Measurements from ENCODE around the gene VAMP7.

Gene VAMP7

DNA sequence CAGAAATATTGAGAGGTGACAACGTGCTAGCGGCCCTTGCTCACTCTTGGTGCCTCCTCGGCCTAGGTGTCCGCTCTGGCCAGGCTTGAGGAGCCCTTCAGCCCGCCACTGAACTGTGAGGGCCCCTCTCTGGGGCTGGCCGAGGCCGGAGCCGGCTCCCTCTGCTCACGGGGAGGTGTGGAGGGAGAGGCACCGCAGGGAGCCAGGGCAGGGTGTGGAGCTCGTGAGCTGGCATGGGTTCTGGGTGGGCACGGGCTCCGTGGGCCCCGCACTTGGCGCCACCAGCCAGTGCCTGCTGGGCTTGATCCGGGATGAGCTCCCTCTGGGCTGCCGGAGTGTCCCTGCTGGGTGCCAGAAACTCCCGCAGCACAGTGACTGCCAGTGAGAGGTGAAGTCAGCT lies 16.0 kb upstream of the VAMP7 start:
- no peak overlapping the region for H3K27ac ChIP-seq
- H2AFZ ChIP-seq (ENCODE audit: low read depth), result no peak overlapping the region
- H3K36me3 ChIP-seq (ENCODE audit: insufficient read depth), result no peaks in the 10 kb centered on the region
- no peak overlapping the region for H3K9ac ChIP-seq
- H3K27me3 ChIP-seq (ENCODE audit: insufficient read depth, low read depth), result no peaks in the 10 kb centered on the region
- H3K4me2 ChIP-seq, result no peak overlapping the region
- no peak overlapping the region for H3K4me3 ChIP-seq (IDR thresholded peaks at IDR 0.05; ENCODE audit: insufficient read depth, low read depth, low read length)
- H4K20me1 ChIP-seq (ENCODE audit: insufficient read depth), result no peaks in the 10 kb centered on the region
- TF ChIP-seq CTCF (conservative IDR thresholded peaks at IDR 0.05; ENCODE audit: low read depth, low read length), result no peak
- H3K79me2 ChIP-seq (ENCODE audit: insufficient read depth, low read depth), result no peaks in the 10 kb centered on the region
- H3K4me1 ChIP-seq (ENCODE audit: low read depth, poor library complexity, severe bottlenecking), result no peaks in the 10 kb centered on the region

DNA sequence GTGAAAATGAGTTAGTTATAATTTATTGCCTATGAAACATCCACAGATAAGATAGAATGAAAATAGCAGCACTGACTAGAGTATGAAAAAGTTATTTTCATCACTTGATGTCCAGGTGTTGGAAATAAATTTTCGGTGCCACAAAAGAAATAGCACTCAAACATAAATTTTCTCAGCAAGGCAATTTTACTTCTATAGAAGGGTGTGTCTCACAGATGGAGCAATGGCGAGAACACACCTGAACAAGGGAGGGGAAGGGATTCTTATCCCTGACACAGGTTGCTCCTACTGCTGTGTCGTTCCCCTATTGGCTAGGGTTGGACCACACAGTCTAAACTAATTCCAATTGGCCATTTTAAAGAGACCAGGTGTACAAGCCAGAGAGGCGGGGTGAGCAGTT lies 13.3 kb upstream of the VAMP7 start:
- no peak overlapping the region for H3K9ac ChIP-seq
- no peak overlapping the region for H3K4me2 ChIP-seq
- no peaks in the 10 kb centered on the region for H3K27me3 ChIP-seq (ENCODE audit: insufficient read depth, low read depth)
- no peaks in the 10 kb centered on the region for H3K79me2 ChIP-seq (ENCODE audit: insufficient read depth, low read depth)
- no peak overlapping the region for H3K4me3 ChIP-seq (IDR thresholded peaks at IDR 0.05; ENCODE audit: insufficient read depth, low read depth, low read length)
- no peak for TF ChIP-seq CTCF (conservative IDR thresholded peaks at IDR 0.05; ENCODE audit: low read depth, low read length)
- H2AFZ ChIP-seq (ENCODE audit: low read depth), result no peak overlapping the region
- H3K36me3 ChIP-seq (ENCODE audit: insufficient read depth), result no peaks in the 10 kb centered on the region
- H4K20me1 ChIP-seq (ENCODE audit: insufficient read depth), result no peaks in the 10 kb centered on the region
- no peaks in the 10 kb centered on the region for H3K4me1 ChIP-seq (ENCODE audit: low read depth, poor library complexity, severe bottlenecking)
- H3K27ac ChIP-seq, result no peak overlapping the region

DNA sequence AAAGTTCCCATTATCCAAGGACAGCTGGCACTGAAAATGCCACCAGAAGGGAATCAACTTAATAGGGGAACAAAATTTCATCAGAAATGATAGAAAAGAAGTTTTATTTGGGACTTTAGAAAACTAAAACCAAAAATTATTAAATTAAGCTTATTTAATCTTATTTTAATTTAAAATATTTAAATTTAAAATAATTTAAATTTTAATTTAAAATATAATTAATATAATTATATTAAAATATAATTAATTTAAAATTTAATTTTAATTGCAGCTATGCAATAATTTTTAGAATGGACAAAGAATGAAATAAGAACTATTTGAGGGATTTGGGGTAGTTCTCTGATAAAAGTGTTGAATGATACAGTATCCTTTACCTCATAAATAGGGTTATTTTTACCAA lies 10.2 kb upstream of the VAMP7 start:
- no peak overlapping the region for H3K9ac ChIP-seq

DNA sequence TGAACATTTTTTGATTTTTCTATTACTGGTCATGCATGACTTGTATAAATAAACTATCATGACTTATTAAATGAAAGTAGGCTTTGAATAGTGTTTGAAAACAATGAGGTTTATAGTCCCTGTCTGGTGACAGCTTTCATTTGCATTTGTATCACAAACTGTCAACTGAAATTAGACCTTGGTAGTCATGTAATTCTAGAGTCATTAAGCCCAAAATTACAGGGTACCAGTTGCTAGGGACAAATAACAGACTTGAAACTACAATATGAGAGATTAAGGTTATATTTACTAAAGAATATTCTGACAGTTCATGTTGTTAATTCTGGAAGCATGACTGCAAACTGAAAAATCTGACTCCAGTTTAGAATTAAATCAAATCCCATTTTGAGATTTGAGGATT lies 9.2 kb upstream of the VAMP7 start:
- no peak overlapping the region for H3K4me3 ChIP-seq (IDR thresholded peaks at IDR 0.05; ENCODE audit: insufficient read depth, low read depth, low read length)
- H3K36me3 ChIP-seq (ENCODE audit: insufficient read depth), result no peaks in the 10 kb centered on the region
- H3K9ac ChIP-seq, result no peak overlapping the region
- H3K4me2 ChIP-seq, result no peak overlapping the region
- TF ChIP-seq CTCF (conservative IDR thresholded peaks at IDR 0.05; ENCODE audit: low read depth, low read length), result no peak
- no peaks in the 10 kb centered on the region for H3K27me3 ChIP-seq (ENCODE audit: insufficient read depth, low read depth)
- H3K4me1 ChIP-seq (ENCODE audit: low read depth, poor library complexity, severe bottlenecking), result no peaks in the 10 kb centered on the region
- H4K20me1 ChIP-seq (ENCODE audit: insufficient read depth), result no peaks in the 10 kb centered on the region
- no peaks in the 10 kb centered on the region for H3K79me2 ChIP-seq (ENCODE audit: insufficient read depth, low read depth)
- H3K27ac ChIP-seq, result no peak overlapping the region
- H2AFZ ChIP-seq (ENCODE audit: low read depth), result no peak overlapping the region

More for the DNA sequence above, 10.2 kb upstream of the VAMP7 start:
- Histone ChIP-seq H3K4me3 (IDR thresholded peaks at IDR 0.05; ENCODE audit: insufficient read depth, low read depth, low read length) (no peak overlapping the region), H3K27me3 (ENCODE audit: insufficient read depth, low read depth) (no peaks in the 10 kb centered on the region), H3K27ac (no peak overlapping the region), H4K20me1 (ENCODE audit: insufficient read depth) (no peaks in the 10 kb centered on the region), H3K4me1 (ENCODE audit: low read depth, poor library complexity, severe bottlenecking) (no peaks in the 10 kb centered on the region), H3K4me2 (no peak overlapping the region), H3K36me3 (ENCODE audit: insufficient read depth) (no peaks in the 10 kb centered on the region), H3K79me2 (ENCODE audit: insufficient read depth, low read depth) (no peaks in the 10 kb centered on the region), H2AFZ (ENCODE audit: low read depth) (no peak overlapping the region)
- no peak for TF ChIP-seq CTCF (conservative IDR thresholded peaks at IDR 0.05; ENCODE audit: low read depth, low read length)

GRCh38 chrX:155873188-155873587 lies 8.0 kb upstream of the VAMP7 start:
- Histone ChIP-seq H2AFZ (ENCODE audit: low read depth) (no peak overlapping the region), H3K27me3 (ENCODE audit: insufficient read depth, low read depth) (no peaks in the 10 kb centered on the region)

More at GRCh38 chrX:155873188-155873587, 8.0 kb upstream of the VAMP7 start:
- no peaks in the 10 kb centered on the region for H3K4me1 ChIP-seq (ENCODE audit: low read depth, poor library complexity, severe bottlenecking)
- no peak overlapping the region for H3K4me2 ChIP-seq
- TF ChIP-seq CTCF (conservative IDR thresholded peaks at IDR 0.05; ENCODE audit: low read depth, low read length), result no peak
- no peak overlapping the region for H3K4me3 ChIP-seq (IDR thresholded peaks at IDR 0.05; ENCODE audit: insufficient read depth, low read depth, low read length)
- no peak overlapping the region for H3K27ac ChIP-seq
- H3K9ac ChIP-seq, result no peak overlapping the region
- no peaks in the 10 kb centered on the region for H4K20me1 ChIP-seq (ENCODE audit: insufficient read depth)
- no peaks in the 10 kb centered on the region for H3K79me2 ChIP-seq (ENCODE audit: insufficient read depth, low read depth)
- no peaks in the 10 kb centered on the region for H3K36me3 ChIP-seq (ENCODE audit: insufficient read depth)

All from KMS-11 (cell line).